Activated CD4-positive, alpha-beta T cell treated with anti-CD3 and anti-CD28 coated beads, Interleukin-2, amount 50 U/mL, for 16 hours (primary cell): ENCODE data around the gene KLHL8.
A peak's percentile ranks its signal among the peaks of the same experiment; 100 is the strongest.
"Not testable (repeated sequence)": the region's sequence is repeated elsewhere in the genome, so short reads cannot be mapped to it uniquely, and the experiment has no call there.

Experiments
- DNase-seq: peaks from one replicate; pipeline ENCODE4 v3.0.0-alpha.2; 2020

The KLHL8 gene

DNA sequence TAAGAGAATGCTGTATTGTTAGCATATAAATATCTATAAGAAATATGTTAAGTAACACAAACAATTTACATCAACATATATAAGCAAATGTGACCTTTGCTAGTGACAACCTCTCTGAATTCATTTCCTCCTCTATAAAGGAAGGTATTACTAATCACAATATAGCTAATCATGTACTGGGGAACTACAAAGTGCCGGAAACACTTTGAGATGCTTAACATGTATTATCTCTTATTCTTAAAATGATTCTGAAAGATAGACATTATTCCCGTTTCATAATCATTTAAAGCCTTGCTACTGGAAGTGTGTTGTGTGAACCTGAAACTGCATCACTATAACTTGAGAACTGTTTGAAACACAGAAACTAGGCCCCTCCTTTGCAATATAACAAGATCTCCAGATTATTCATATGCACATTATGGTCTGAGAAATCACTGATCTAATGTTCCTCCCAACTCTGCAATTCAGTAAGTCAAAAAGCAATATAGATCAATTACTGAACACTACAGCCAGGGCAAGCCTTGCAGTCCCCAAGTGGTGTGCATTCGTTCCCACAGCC, 54.0 kb downstream of the KLHL8 start:
- peak; percentile 29 for DNase-seq

DNA sequence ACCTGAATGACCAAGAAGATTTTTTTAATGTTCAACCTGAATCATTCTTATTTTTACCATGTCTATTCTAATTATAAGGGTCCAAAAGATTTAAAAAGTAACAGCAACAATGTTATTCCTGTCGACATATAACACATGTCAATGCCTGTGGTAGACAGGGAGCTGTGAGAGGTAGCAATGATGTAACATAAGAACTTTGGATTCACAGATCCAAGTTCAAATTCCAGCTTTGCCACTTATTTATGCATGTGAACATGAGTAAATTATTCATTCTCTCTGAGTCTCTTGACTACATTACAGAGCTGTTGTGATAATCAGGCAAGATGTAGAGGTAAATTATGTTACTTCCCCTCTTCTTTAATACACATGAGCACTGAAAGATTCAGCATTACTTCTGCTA, 54.5 kb downstream of the KLHL8 start:
- no peak for DNase-seq

DNA sequence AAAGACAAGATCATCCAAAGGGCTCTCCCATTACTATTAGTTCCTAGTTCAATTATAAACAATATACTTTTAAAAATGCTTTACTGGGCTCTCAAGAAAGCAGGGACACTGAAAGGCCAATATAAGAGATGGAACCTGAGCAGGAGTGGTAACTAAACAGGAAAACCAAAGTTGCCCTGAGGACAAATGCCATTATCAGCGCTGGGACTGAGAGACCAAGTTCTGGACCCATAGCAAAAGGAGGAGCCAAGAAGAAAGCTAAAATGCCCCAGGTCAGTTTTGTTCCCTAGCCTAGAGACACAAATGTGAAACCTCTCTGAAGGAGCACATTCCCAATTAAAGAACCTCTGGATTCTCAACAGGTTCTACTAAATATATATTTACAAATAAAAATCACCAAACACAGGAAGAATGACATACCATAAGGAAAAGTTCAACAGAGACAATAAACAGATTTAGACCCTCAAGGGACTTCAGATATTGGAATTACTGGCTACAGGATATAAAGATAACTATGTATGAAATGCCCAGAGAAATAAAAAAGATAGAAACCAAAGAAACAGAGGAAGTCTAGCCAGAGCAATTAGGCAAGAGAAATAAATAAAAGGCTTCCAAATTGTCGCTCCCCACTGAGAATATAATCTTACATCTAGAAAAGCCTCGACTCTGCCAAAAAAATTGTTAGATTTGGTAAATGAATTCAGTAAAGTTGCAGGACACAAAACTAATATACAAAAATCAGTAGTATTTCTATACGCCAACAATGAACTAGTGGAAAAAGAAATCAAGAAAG, 67.1 kb downstream of the KLHL8 start:
- DNase-seq: no peak

DNA sequence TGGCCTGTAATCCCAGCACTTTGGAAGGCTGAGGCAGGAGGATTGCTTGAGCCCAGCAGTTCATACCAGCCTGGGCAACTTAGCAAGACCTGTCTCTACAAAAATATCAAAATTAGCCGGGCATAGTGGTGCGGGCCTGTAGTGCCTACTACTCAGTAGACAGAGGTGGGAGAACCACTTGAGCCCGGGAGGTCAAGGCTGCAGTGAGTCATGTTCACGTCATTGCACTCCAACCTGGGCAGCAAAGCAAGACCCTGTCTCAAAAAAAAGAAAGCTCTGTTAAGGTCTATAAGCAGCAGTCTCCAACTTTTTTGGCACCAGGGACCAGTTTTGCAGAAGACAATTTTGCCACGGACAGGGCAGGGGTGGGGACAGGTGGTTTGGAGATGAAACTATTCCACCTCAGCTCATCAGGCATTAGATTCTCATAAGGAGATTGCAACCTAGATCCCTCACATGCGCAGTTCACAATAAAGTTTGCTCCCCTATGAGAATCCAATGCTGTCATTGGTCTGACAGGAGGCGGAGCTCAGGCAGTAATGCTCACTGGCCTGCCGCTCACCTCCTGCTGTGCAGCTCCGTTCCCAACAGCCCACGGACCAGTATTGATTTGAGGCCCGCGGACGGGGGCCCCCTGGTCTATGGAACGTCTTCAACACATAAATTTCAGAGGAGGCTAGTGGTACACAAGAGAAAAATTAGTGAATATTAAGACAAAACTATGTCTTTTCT, 67.9 kb downstream of the KLHL8 start:
- DNase-seq: no peak

DNA sequence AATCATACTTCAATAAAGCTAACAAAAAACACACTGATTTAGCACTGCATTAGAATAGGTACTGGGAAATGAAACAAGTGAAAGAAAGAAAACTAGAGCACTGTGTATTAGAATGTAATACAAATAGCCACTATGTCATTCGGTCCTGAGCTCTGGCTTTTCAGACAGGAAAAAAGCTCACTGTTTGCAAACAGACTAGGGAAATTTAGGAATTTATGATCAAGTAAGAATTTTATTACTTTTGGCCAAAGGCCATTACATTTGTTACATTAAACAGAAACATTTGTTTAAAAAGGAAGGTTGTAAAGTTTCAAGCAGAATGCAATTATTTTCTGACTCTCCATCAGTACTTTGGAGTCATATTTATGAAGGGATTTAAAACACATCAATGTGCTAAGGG, 68.7 kb downstream of the KLHL8 start:
- no peak for DNase-seq

DNA sequence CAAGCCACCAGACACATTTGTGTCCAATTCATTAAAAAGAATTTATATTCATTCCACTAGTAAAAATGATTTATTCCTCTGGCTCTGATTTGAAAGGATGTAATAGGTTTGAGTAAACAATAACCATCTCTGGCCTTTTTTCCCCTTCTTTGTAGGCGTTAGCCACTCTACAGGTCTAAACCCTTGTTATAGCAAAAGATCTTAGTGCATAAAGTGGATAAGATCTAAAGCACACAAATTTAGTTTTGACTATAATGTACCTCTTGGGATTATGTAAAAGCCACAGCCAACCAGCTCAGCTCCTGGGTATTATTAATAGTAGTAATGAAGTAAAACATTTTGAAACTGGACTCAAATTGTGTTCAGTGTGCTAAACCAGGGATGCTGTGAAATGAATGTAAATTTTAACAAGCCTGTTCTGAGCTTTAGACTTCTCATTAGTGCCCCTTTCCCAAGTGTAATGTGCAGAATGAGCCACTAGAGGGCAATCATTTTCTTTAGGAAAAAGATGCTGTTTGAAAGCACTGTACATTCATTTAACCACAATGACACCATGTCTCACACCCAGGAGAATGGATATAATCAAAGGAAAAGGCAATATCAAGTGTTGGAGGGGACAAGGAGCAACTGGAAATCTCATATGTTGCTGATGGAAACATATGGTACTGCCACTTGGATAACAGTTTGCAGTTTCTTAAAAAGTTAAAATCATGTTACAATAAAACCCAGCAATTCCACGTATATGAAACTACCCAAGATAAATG, 69.7 kb downstream of the KLHL8 start:
- DNase-seq: peak; percentile 68

DNA sequence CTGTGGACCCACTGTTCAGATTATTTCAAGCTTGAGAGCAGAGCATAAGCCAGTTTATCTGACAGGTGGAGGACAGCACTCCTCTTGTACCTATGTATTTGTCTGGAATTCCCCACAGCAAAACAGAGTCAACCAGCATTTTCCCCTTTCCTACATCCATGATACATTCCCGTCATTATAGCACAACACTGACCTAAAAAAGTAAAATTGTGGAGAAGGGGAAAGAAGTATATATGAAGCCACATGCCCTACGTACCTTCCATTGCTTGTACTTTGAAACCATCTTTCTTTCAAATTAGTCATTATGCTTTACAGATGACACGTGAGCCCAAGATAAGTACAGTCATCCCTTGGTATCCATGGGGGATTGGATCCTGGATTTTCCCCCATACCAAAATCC, 73.3 kb downstream of the KLHL8 start:
- DNase-seq: no peak

DNA sequence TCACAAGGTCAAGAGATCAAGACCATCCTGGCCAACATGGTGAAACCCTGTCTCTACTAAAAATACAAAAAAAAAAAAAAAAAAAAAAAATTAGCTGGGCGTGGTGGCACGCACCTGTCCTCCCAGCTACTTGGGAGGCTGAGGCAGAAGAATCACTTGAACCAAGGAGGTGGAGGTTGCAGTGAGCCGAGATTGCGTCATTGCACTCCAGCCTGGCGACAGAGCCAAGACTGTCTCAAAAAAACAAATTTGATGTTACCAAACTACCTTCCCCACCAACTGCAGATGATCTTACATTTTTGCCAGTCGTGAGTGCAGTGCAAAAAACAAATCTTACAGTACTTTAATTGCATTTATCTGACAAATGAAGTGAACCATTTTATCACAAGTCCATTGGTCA, 74.5 kb downstream of the KLHL8 start:
- not testable (repeated sequence) for DNase-seq

DNA sequence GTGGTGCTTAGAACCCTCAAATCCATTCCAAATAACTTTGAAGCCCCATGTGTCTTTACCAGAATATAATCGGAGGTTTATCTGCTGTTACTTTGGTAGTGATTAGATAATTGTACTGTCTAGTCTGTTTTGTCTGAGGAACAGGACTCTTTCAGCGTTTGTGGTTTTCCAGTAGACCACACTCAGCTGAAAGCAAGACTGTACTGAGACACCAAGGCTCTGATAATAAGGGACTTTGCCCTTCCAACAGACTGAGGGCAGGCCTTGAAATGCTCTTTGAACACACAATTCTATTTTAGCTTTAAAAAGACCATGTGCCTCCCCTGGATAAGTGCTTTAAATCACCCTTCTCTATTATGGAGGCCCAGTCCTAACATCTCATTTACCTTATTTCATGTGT, 76.1 kb downstream of the KLHL8 start:
- DNase-seq: no peak

DNA sequence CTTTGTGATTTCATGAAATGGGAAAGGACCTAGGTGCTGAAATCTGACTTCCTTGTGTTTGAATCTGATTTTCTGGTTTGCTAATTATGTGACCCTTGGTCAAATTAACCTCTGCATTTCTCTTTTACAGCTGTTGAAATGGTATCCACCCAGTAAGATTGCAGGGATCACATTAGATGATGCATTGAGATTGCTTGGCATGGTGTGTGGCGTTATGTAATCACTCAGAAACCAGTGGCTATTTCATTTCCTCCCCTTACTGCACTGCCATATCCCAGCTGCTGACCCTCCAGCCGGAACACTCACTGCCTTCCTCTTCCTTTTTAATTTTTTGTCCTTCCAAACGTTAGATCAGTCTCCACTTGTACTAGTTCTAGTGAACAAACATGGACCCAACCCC, 79.0 kb downstream of the KLHL8 start:
- DNase-seq: no peak

DNA sequence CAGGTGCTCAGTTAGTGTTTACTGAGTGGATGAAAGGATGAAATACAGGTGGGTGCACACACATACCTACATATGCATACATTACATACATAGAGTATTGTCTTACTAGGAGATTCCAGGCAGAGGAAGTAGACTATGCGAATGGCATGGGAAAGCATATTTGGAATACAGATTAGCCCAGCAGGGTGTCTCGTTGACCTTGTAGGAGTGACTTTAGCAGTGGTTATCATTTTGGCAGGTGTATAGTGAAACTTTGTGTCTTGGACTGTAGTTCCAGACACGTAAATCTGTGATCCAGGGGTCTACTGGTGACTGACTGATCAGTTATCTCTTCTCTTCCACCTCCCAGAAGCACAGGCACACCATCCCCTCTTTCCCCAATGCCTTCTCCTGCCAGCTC, 86.3 kb downstream of the KLHL8 start:
- no peak for DNase-seq

DNA sequence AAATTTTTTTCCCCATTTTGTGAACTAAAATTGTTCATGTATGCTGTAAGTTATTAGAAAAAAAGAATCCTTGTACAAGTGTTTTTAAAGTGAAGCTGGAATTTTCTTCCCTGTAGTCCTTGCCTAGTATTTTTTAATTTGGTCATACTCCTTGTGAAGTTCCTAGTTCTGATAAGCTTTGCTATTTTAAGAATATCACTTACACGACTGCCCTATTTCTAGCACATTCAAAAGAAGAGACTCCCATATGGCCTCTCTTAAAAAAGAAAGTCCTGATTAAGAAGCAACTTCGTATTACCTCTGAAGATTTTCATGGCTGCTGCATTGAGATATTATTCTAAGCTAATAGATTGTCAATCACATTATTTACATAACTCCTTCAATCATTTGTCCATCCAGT, 87.2 kb downstream of the KLHL8 start:
- DNase-seq: no peak

DNA sequence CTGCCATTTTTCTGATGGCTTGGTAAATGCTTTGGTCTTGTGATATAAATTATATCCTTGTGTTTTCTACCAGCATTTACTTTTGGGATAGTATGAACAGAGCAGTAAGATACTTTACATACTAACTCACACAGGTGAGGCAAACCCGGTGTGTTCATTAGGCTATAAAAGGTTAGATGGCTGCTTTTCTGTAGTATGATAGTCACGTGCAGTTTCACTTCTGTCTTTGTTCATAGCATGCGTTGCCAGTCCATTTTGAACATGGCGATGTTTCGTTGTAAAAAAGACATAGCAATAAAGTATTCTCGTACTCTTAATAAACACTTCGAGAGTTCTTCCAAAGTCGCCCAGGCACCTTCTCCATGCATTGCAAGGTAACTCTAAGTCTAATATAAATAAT, 88.4 kb downstream of the KLHL8 start:
- no peak for DNase-seq

DNA sequence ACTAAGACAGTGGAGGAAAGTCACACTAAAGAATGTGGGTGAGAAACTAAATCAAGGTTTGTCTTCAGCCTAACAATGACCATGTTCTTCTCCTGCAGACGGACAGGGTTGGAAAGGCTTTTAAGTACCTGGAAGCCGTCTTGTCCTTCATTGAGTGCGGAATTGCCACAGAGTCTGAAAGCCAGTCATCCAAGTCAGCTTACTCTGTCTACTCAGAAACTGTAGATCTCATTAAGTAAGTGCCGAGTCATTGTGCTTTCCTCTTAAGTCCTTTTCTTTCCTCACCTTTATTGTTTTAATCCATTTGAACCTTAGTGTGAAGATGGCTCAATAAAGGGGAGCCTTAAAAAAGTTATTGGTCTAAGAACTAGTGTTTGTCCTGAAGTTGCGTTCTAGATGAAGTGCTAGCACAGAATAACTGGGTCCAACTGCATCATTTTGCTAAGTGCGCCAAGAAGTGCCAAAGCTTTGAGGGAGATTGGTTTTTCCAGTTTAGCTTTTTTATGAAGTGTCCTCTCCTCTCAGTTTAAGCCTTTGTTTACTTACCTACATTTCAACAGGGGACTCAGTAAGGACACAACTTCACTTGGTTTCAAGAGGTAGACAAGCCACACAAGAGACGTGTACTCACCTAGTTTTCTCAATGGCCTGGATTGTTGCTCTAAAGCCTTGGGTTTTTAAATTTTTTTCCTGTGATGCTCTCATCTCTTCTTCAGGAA, 89.3 kb downstream of the KLHL8 start:
- no peak for DNase-seq

DNA sequence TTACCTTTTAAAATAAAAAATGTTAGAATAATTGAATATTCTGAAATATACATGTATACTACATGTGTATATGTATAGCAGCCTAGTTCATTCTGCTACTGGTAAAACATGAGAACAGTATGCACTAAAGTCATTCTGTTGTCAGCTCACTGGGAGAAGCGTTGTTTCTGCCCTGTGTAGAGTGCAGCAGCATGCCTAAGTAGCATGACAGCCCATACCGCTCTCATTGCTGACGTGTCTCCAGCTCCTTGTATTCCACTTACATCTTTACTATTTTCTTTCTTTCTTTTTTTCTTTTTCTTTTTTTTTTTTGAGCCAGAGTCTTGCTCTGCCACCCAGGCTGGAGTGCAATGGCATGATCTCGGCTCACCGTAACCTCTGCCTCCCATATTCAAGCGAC, 90.7 kb downstream of the KLHL8 start:
- DNase-seq: no peak

DNA sequence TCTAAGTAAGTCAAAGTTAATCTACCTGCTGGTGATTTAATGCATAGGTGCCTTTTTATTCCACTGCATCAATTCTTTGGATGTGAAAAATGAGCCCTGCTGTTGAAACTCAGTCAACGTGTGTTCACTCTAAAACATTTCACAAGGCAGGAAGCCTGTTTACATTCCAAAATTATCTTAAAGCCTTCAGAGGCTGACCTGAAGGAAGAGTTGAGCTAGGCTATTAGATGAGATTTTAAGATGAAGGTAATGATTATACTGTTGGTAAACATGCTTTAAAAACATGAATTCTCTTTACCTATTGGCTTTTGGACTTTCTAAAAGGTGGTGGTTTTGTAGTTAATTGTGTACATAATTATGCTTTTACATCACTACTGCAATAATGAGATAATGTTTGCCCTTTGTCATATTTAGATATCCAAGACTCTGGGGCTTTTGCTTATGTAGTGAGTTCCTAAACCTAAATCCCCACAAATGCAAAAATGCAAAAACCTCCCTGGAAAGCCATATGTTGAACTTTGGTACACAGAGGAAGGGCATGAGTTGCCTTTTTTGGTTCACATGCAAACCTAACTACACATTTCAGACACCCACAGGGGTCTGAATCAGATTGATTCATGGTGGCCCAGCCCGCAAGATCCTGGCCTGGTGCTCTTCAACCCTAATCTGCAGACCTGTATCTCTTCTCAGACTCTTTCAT, 92.3 kb downstream of the KLHL8 start:
- no peak for DNase-seq

DNA sequence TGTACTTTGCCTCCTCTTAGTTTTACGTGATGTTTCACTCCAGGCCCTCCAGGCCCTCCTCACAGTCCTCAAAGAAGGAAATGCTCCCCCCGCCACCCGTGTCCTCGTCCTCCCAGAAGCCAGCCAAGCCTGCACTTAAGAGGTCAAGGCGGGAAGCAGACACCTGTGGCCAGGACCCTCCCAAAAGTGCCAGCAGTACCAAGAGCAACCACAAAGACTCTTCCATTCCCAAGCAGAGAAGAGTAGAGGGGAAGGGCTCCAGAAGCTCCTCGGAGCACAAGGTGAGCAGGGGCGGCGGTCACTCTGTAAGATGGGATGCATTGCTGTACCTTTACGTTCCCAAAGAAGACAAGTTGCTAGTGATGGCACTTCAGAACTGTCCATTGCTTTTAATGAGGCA, 94.4 kb downstream of the KLHL8 start:
- no peak for DNase-seq

DNA sequence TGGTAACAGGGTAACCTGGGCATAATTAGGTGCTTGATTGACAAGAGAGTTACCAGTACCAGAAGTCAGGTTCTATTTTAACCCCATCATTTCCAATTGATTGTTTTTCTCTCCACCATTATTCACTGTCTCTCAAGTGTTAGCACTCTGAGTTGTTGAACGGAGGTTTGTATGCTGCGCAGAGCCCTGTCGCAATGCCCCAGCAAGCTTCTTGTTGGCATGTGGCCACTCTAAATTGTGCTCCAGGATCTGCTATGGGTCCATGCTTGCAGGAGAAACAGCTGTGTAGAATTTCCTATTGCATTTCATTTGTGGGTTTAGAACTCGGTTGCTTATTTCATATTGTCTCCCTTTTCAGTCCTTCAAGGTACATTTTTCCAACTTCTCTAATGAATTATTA, 98.2 kb downstream of the KLHL8 start:
- no peak for DNase-seq

DNA sequence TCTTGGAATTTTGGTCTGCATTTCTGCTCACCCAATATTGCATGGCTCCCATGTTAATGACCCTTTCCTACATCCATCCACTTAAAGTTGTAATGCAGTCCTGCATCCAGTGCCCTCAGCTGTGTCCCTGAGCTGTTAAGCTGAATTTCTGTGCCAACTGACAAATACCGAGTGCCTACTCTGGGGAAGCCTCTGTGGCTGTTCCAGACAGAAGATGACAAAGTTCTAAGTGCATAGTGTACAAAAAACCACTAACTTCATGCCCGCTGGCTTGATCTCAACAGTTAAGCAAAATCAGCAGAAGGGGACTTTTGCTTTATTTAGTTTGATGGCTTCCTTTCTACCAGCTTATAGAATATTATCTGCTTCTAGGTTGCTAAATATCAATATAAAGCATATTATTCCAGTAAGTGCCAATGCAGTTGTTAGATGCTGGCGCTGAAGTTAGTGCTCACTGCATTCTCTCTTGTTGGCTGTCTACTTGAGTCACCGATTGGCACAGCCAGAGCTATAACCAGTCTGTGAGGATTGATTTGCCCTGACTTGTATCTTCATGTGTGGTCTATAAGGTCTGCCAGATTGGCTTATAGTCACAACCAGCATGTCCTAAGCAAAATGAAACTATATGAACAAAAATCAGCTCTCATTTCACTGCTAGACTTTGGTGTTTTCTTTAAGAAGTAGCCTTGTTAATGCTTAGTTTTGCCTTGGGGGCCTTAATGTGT, 98.9 kb downstream of the KLHL8 start:
- no peak for DNase-seq

DNA sequence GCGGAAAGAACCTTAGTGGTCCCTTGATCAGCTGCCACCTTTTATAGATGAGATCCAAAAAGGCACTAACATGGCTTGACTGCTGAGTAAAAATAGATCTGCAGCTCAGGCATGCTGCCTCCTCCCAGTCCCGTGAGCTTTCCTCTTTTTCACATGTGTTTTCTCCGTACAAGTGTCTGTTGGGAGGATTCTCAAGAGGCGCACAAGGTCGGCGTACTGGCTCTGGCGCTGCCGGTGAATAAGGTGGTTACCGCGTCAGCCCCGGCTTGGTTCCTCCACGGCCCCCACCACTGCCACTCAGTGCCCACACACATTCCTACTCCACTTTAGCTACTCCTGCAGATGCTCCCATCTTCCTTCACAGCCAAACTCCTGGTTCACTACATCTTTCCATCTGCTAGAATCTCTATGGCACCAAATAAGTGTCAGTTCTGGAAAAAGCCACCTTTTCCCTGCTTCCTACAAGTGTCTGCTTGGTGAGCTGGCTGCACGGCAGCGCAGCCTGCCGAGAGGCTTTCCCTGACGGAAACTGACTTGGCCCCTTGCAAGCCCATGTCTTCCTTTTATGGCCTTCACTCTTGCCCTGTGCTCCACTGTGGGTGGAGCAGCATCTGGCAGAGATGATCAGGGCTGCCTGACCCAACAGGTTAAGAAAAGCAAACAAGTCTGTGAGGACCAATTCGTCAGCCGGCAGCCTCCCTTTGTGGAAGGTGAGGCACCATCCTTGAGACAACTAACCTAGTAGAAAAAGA, 99.8 kb downstream of the KLHL8 start:
- no peak for DNase-seq

DNA sequence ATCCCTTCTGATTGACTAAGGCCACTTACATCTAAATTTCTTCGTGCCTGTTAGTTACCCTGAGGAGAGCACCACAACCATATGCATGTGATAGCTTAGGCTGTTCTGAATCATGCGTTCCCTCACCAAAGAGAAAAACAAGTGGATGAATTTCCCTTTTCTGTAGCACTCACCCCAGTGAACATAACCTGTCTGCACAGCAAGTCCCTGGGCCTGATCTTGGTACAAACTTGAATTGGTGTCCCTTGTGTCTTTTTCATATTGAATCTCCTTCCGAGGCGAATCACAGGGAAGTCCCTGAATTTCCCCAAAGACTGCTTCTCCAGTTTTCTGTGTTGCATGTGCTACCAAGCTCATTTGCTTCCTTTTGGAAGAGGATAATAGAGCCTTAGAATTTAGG, 100.4 kb downstream of the KLHL8 start:
- DNase-seq: no peak
